Liver (tissue), 9 donors: ENCODE data around the gene MYL7. TPM values are rescaled to one million over a fixed set of nuclear protein-coding genes. Genes with fewer than 3 reads are reported as not detected.

Experiments
- DNase-seq: peaks from one replicate; pipeline ENCODE4 v3.0.0-alpha.2; 2017; ENCODE audit warnings: low spot score
- H3K27ac ChIP-seq, 2 donors: one replicate each; pipeline ENCODE4 v1.7.0; 2013; ENCODE audit warnings: inconsistent platforms in 2 of 2, low read length in 2 of 2, control low read depth in 1 of 2, low read depth in 1 of 2, mild to moderate bottlenecking in 1 of 2
- H3K27me3 ChIP-seq, 4 donors: one replicate each; pipeline versions ENCODE4 v1.6.1 to v1.7.0; 2013; ENCODE audit warnings: low read length in 3 of 4, inconsistent platforms in 1 of 4, mild to moderate bottlenecking in 1 of 4, moderate library complexity in 1 of 4; ENCODE audit not compliant: control insufficient read depth in 4 of 4, insufficient read depth in 4 of 4
- H3K36me3 ChIP-seq, 4 donors: one replicate each; pipeline versions ENCODE4 v1.6.1 to v1.7.0; 2013; ENCODE audit warnings: low read length in 3 of 4, mild to moderate bottlenecking in 3 of 4, low read depth in 1 of 4, moderate library complexity in 1 of 4; ENCODE audit not compliant: control insufficient read depth in 4 of 4, insufficient read depth in 3 of 4
- H3K4me1 ChIP-seq, 4 donors: one replicate each; pipeline versions ENCODE4 v1.6.1 to v1.7.0; 2013; ENCODE audit warnings: low read length in 3 of 4, mild to moderate bottlenecking in 3 of 4, moderate library complexity in 1 of 4; ENCODE audit not compliant: control insufficient read depth in 4 of 4, insufficient read depth in 4 of 4
- H3K4me3 ChIP-seq, 3 donors: one replicate each; pipeline versions ENCODE4 v1.6.1 to v1.7.0; 2013; ENCODE audit warnings: low read length in 3 of 3, control low read depth in 1 of 3, low read depth in 1 of 3, mild to moderate bottlenecking in 1 of 3
- H3K9ac ChIP-seq, 2 donors: one replicate each; pipeline ENCODE4 v1.7.0; 2013; ENCODE audit warnings: low read length in 2 of 2, mild to moderate bottlenecking in 2 of 2, moderate library complexity in 2 of 2, control low read depth in 1 of 2, low read depth in 1 of 2
- H3K9me3 ChIP-seq, 4 donors: one replicate each; pipeline versions ENCODE4 v1.6.1 to v1.7.0; 2013; ENCODE audit warnings: low read length in 3 of 4; ENCODE audit not compliant: control insufficient read depth in 4 of 4
- EGR1 ChIP-seq, 2 donors: IDR thresholded peaks; 2 replicates each; pipeline ENCODE4 v1.6.1; 2016 to 2018; ENCODE audit warnings: antibody characterized with exemption in 2 of 2, low read depth in 2 of 2
- FOXA1 ChIP-seq: IDR thresholded peaks from 2 replicates; pipeline ENCODE4 v1.6.1; 2016; ENCODE audit warnings: antibody characterized with exemption
- FOXA2 ChIP-seq: IDR thresholded peaks from 2 replicates; pipeline ENCODE4 v1.6.1; 2016; ENCODE audit warnings: antibody characterized with exemption
- HNF4A ChIP-seq, 2 donors: conservative IDR thresholded peaks; 2 replicates each; pipeline ENCODE4 v1.6.1; 2016; ENCODE audit warnings: antibody characterized with exemption in 2 of 2, mild to moderate bottlenecking in 2 of 2
- HNF4G ChIP-seq: IDR thresholded peaks from 2 replicates; pipeline ENCODE4 v1.6.1; 2016; ENCODE audit warnings: antibody characterized with exemption
- JUND ChIP-seq, 2 donors: IDR thresholded peaks; 2 replicates each; pipeline ENCODE4 v1.6.1; 2016; ENCODE audit warnings: antibody characterized with exemption in 2 of 2
- NR2F2 ChIP-seq: IDR thresholded peaks from 2 replicates; pipeline ENCODE4 v1.6.1; 2016; ENCODE audit warnings: antibody characterized with exemption
- RAD21 ChIP-seq, 2 donors: IDR thresholded peaks; 2 replicates each; pipeline ENCODE4 v1.6.1; 2016; ENCODE audit warnings: antibody characterized with exemption in 2 of 2, mild to moderate bottlenecking in 2 of 2
- RXRA ChIP-seq, 2 donors: IDR thresholded peaks; 2 replicates each; pipeline ENCODE4 v1.6.1; 2017 to 2018; ENCODE audit warnings: antibody characterized with exemption in 2 of 2, mild to moderate bottlenecking in 1 of 2
- SP1 ChIP-seq: IDR thresholded peaks from 2 replicates; pipeline ENCODE4 v1.6.1; 2018; ENCODE audit warnings: antibody characterized with exemption, mild to moderate bottlenecking
- TAF1 ChIP-seq: conservative IDR thresholded peaks from 2 replicates; pipeline ENCODE4 v1.6.1; 2016; ENCODE audit warnings: antibody characterized with exemption, mild to moderate bottlenecking
- YY1 ChIP-seq: IDR thresholded peaks from 2 replicates; pipeline ENCODE4 v1.6.1; 2016; ENCODE audit warnings: antibody characterized with exemption, mild to moderate bottlenecking
- WGBS: extraction: QIAGEN DNeasy Blood & Tissue Kit; methylation state at CpG from one replicate; pipeline ENCODE4 v1.1.7; 2013; 5-methylcytosine and 5-hydroxymethylcytosine counted together
- polyA plus RNA-seq, 2 donors: library from polyadenylated mRNA; stranded (reverse) in 1 of 2; unstranded in 1 of 2; fragments of 200-250 nt in 1 of 2; fragments of >200 nt in 1 of 2; fragmentation: Nextera tagmentation in 1 of 2; extraction: Ambion mirVana in 1 of 2; gene quantifications; one replicate each; pipeline versions ENCODE4 v1.2.1 to v1.2.3, GENCODE V29; 2013 to 2015
- total RNA-seq, 2 donors: library from RNA; depleted of rRNA; stranded (reverse); fragments of >200 nt; gene quantifications; one replicate each; pipeline ENCODE4 v1.2.3, GENCODE V29; 2014
- TF ChIP-seq, protein P1 (sequence below): IDR thresholded peaks from 2 replicates; pipeline ENCODE4 v1.6.1; 2016; ENCODE audit warnings: antibody characterized with exemption, mild to moderate bottlenecking
- TF ChIP-seq, protein P2 (sequence below): IDR thresholded peaks from 2 replicates; pipeline ENCODE4 v1.6.1; 2016; ENCODE audit warnings: antibody characterized with exemption
- TF ChIP-seq, protein P3 (sequence below): IDR thresholded peaks from 2 replicates; pipeline ENCODE4 v1.6.1; 2016; ENCODE audit warnings: antibody characterized with exemption
- donor health status: healthy.
- donor health status: healthy.
- donor health status: healthy.
- donor health status: healthy.
- donor health status: healthy.

MYL7 gene
- total and polyA plus RNA-seq, 4 donors: not detected

DNA sequence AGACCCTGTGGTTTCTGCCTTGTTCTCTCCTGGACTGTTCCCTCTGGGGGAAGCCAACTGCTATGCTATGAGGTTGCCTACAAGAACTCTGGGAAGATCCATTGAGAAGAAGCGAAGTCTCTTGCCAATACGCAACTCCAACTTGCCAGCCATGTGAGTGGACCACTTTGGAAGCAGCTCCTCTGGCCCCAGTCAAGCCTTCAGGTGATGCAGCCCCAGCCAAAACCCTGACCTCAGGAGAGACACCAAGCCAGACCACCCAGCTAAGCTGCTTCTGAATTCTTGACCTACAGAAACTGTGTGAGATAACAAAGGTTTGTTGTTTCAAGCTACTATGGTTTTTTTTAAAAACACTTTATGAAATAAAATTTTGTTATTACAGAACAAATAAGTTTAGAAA lies 20.2 kb upstream of the MYL7 start:
- no peak for DNase-seq
- H3K27ac ChIP-seq: no peak overlapping the region
- peaks cover 28 to 75% (median 69%) of the 10 kb centered on the region in 4 donors for H3K4me1 ChIP-seq
- no peak overlapping the region for H3K4me3 ChIP-seq
- H3K36me3 ChIP-seq: no peaks in the 10 kb centered on the region
- H3K9me3 ChIP-seq: no peaks in the 10 kb centered on the region
- TF ChIP-seq EGR1 (IDR thresholded peaks at IDR 0.05; ENCODE audit: low read depth in 2 of 2) (no peak), NR2F2 (no peak), RXRA (IDR thresholded peaks at IDR 0.05) (no peak)
- TF ChIP-seq, protein P1, sequence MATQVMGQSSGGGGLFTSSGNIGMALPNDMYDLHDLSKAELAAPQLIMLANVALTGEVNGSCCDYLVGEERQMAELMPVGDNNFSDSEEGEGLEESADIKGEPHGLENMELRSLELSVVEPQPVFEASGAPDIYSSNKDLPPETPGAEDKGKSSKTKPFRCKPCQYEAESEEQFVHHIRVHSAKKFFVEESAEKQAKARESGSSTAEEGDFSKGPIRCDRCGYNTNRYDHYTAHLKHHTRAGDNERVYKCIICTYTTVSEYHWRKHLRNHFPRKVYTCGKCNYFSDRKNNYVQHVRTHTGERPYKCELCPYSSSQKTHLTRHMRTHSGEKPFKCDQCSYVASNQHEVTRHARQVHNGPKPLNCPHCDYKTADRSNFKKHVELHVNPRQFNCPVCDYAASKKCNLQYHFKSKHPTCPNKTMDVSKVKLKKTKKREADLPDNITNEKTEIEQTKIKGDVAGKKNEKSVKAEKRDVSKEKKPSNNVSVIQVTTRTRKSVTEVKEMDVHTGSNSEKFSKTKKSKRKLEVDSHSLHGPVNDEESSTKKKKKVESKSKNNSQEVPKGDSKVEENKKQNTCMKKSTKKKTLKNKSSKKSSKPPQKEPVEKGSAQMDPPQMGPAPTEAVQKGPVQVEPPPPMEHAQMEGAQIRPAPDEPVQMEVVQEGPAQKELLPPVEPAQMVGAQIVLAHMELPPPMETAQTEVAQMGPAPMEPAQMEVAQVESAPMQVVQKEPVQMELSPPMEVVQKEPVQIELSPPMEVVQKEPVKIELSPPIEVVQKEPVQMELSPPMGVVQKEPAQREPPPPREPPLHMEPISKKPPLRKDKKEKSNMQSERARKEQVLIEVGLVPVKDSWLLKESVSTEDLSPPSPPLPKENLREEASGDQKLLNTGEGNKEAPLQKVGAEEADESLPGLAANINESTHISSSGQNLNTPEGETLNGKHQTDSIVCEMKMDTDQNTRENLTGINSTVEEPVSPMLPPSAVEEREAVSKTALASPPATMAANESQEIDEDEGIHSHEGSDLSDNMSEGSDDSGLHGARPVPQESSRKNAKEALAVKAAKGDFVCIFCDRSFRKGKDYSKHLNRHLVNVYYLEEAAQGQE: no peak
- TF ChIP-seq, protein P2, sequence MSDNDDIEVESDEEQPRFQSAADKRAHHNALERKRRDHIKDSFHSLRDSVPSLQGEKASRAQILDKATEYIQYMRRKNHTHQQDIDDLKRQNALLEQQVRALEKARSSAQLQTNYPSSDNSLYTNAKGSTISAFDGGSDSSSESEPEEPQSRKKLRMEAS: no peak
- no peak overlapping the region for H3K9ac ChIP-seq
- H3K27me3 ChIP-seq: no peaks in the 10 kb centered on the region
- 98% methylated on average over 2 of the region's 2 CpGs for WGBS

DNA sequence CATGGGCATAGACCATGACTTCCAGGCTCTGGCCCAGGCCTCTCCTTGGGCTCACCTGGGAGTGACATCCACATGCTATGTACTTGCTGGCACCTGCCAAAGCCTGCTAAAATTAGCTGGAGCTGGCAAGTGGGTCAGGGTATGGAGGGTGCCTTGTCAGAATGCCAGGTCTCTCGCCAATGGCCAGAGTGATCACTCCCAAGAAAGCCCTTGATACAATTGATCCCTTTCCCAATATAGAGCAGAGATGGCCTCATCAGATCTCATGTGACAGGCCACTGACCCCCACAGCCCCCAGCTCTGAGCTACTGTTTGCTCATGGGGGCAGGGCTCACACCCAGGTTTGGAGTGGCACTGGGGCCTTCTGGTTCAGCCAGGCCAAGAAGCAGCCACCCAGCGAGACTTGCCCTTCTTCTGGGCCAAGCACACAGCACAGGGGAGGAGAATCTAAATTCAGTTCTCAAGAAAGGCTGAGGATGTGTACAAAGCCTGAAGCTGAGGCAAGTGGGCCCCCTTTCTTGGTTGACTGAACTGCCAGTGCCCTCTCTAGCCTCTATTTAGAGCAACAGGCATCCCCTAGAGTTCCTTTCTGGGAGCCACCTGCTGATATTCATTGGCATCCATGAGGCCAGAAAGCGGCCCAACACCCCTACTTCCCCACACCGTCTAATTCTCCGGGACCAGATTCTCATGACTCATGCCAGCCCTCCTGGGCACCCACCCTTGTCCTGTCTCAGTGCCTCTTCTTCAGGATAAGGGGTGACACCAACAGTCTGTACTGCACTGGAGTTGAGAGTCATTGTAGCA lies 18.9 kb upstream of the MYL7 start:
- Histone ChIP-seq H3K27me3 (no peaks in the 10 kb centered on the region), H3K4me3 (no peak overlapping the region), H3K4me1 (peaks cover 28 to 89% (median 81%) of the 10 kb centered on the region in 4 donors), H3K27ac (peak overlapping the region; percentile 9 to 75), H3K9ac (no peak overlapping the region), H3K36me3 (no peaks in the 10 kb centered on the region), H3K9me3 (no peaks in the 10 kb centered on the region)
- WGBS: 62% methylated on average over 5 of the region's 5 CpGs
- TF ChIP-seq, protein P1: no peak
- TF ChIP-seq SP1 (peak; percentile 91), RAD21 (IDR thresholded peaks at IDR 0.05) (peak in 1 of 2 donors; percentile 10), FOXA1 (no peak), NR2F2 (peak; percentile 75), RXRA (IDR thresholded peaks at IDR 0.05) (peak; percentile 94 to 97), FOXA2 (peak; percentile 27), YY1 (peak; percentile 68), HNF4A (conservative IDR thresholded peaks at IDR 0.05) (peak; percentile 81 to 85), JUND (IDR thresholded peaks at IDR 0.05) (peak; percentile 65 to 72), TAF1 (no peak), HNF4G (peak; percentile 43)
- TF ChIP-seq, protein P3, sequence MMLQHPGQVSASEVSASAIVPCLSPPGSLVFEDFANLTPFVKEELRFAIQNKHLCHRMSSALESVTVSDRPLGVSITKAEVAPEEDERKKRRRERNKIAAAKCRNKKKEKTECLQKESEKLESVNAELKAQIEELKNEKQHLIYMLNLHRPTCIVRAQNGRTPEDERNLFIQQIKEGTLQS: peak; percentile 93
- TF ChIP-seq, protein P2: peak; percentile 40
- no peak for DNase-seq
